HepG2 (cell line): Measurements from ENCODE around the gene GNG3. TPM values are rescaled to one million over a fixed set of nuclear protein-coding genes. Genes with fewer than 3 reads are reported as not detected.

Experiments used
- ARID4A ChIP-seq: sonication (generic); formaldehyde crosslinking; IDR thresholded peaks from 2 replicates; pipeline ENCODE4 v1.5.0; 2020; ENCODE audit warnings: mild to moderate bottlenecking, missing genetic modification reagents, borderline replicate concordance
- HNRNPK ChIP-seq: fragments of 200-400 bp; formaldehyde crosslinking; IDR thresholded peaks from 2 replicates; pipeline ENCODE4 v1.6.1; 2018; ENCODE audit warnings: low read length, low read depth, moderate library complexity, mild to moderate bottlenecking; ENCODE audit not compliant: poor library complexity, severe bottlenecking
- ZSCAN5A ChIP-seq: sonication (generic); formaldehyde crosslinking; IDR thresholded peaks from 2 replicates; pipeline ENCODE4 v1.8.0; 2022; ENCODE audit warnings: mild to moderate bottlenecking, missing genetic modification reagents, borderline replicate concordance
- polyA plus RNA-seq, 8 experiments: library from polyadenylated mRNA; depleted of rRNA in 3 of 8; stranded (reverse) in 7 of 8; unstranded in 1 of 8; fragments of >200 nt; fragmentation: Illumina TruSeq in 4 of 8; extraction: Trizol in 4 of 8; gene quantifications; 2 replicates each; pipeline versions ENCODE4 v1.2.1 to v1.2.3, GENCODE V29; 2011 to 2016; ENCODE audit warnings: low read depth in 4 of 8, missing spikeins in 1 of 8, mixed read lengths in 1 of 8; ENCODE audit not compliant: insufficient read depth in 1 of 8
- total RNA-seq, 5 experiments: library from RNA; depleted of rRNA; stranded (reverse); fragments of >200 nt; fragmentation: Illumina TruSeq; extraction: Trizol; gene quantifications; 2 replicates each; pipeline ENCODE4 v1.2.3, GENCODE V29; 2016; ENCODE audit warnings: low read depth in 1 of 5

The GNG3 gene
- total and polyA plus RNA-seq, 2 of the 13 experiments (the other 11 are each of a cell fraction or from before 2014, with no cell fraction given) = not detected

- TF ChIP-seq ZSCAN5A (peak; percentile 78; the same call in 1 of the 2 replicates), ARID4A (CRISPR knock-in tag) (peak; percentile 95), HNRNPK (no peak)
- TF ChIP-seq, all 625 proteins: peak for 250
Observed at GRCh38 chr11:62678770-62679696, 28.4 kb upstream of the GNG3 start, which contains the start of gene UBXN1 (continued).
